Hematopoietic multipotent progenitor cell (in vitro differentiated cells): ENCODE measurements around the gene YES1. TPM values are rescaled to one million over a fixed set of nuclear protein-coding genes. Genes with fewer than 3 reads are reported as not detected.
"Not testable (repeated sequence)": the region's sequence is repeated elsewhere in the genome, so short reads cannot be mapped to it uniquely, and the experiment has no call there.

Source experiments
- DNase-seq, 3 donors: peaks; one replicate each; pipeline ENCODE4 v3.0.0-alpha.2; 2011 to 2015; ENCODE audit warnings: low read depth in 2 of 3, low spot score in 2 of 3
- total RNA-seq: library from RNA; depleted of rRNA; stranded (reverse); fragments of >200 nt; gene quantifications from one replicate; pipeline ENCODE4 v1.2.3, GENCODE V29; 2012

Gene YES1
- total RNA-seq, 1 donor: 23.2 TPM

GRCh38 chr18:825891-826585 lies 14.0 kb upstream of the YES1 start:
- no peak for DNase-seq

- no peak for DNase-seq
Measured at GRCh38 chr18:824179-824578, 12.1 kb upstream of the YES1 start.

DNA sequence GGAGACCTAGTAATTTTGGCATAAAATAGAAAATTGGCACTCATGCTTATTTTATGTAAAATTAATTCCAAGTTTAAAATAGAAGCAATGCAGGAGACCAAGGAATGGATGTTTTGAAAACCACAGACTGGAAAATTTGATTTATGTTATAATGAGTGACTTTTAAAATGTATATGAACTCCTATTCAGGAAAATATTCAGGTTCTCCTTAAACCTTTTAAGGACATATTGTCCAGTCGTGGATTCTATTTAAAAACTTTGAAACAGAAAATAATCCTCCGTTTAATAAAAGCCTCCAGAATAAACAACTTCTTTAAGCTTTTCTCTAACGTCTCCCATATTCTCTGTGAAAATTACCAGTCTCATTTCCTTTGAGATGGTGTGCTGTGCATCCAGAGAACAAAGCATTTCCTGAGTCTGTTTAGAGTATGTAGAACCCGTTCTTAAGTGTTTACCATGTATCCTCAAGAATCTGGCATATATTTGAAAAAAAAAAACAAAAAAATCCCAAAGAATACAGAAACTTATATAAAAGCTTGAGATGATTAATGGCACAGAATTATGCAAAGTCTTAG lies 8.6 kb upstream of the YES1 start:
- no peak for DNase-seq

DNA sequence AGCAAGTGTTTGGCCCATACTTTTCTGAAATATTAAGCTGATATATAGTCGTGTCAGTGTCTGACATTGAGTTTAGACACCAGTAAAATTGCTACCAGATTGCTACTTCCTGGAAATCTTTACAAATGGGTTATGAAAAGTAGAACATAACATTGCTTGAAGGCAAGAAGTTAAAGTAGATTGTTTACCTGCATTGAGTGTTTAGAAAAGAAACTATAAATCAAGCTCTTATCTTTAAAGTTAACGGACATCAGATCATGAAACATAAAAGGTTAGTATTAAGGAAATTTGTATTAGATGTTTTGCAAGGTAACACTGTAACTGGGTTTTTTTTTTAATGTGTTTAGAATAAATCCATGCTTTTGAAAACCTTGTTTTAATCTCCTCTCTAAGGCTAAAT lies 4.8 kb upstream of the YES1 start:
- DNase-seq: no peak

DNA sequence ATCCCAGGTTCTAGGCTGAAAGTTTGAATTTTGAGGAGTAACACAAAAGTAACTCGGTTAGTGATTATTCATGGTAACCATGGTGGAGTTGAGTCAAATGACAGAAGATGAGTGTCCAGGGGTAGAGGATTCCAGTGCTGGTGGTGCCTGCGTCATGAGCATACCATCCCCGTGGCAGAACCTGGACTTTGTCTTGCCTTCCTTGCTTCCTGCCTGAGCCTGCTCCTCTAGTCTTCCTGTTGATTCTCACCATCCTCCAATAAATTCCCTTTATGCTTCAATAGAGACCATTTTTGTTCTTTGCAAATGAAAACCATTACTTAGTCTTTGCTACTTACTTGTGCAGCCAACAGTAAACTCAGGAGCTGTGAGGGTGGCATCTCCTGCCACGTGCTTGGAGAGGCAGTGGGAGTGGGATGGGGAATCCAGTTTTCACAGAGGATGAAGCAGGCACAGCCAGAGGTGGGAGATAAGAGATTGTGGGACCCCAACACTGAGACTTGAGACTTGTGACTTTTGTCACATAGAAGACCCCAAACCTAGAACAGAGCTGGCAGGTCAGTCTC lies 4.1 kb upstream of the YES1 start:
- DNase-seq: no peak

DNA sequence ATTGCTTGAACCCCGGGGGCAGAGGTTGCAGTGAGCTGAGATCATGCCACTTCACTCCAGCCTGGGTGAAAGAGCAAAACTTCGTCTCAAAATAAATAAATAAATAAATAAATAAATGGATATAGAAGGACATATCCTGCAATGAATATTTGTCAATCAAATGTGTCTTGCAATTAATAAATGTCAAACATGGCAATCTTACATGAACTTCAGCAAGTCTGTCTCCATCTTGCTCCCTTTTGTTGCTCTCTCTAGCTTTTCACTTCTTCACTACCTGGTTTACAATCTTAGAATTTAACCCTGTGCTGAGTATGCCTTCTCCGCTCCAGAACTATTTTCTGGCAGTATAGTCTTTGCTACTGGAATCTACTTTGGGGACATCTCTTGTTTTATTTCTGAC lies 3.3 kb upstream of the YES1 start:
- DNase-seq: no peak

- peak in 1 of 3 donors; percentile 29 for DNase-seq
Measured at GRCh38 chr18:814300-815084, 2.5 kb upstream of the YES1 start.

DNA sequence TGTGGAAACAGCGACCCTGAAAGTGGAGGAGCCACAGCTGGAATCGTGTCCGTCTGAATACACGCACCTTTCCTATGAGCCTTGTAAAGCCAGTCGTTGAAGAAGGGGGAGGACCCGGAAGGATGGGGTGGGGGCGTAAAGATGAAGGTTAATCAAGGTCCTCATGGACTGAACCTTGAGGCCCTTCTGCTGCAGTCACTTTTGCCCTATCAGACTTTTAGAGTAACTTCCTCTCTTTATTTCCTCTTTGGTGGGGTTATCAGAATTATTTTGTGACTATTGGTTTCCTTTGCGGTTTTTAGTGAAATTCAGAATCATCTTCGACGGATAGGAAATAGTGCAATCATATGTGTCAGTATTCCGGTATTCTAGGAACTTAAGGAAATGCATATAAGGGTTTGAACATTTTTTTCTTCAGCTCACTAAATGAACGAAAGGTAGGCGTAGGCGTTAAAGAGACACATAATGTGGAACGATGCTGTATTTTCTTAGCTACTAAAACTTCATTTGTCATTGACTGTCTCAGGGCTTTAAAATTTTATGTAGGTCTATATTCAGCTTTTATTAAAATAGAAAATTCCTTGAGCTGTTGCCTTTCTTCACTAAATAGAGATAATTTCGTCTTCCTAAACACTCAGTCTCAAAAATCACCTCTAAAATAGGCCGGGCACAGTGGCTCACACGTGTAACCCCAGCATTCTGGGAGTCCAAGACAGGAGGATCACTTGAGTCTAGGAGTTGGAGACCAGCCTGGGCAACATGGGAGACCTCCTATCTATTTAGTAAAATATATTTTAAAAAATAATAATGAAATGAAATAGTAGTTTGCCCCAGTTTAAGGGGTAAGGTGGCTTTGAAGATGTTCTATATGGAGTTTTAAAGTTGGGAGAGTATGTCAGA lies 1.4 kb upstream of the YES1 start:
- DNase-seq: peak in 1 of 3 donors; percentile 86

GRCh38 chr18:812376-813171 lies 532 bp upstream of the YES1 start:
- DNase-seq: peak; percentile 65 to 93 (median 91)

DNA sequence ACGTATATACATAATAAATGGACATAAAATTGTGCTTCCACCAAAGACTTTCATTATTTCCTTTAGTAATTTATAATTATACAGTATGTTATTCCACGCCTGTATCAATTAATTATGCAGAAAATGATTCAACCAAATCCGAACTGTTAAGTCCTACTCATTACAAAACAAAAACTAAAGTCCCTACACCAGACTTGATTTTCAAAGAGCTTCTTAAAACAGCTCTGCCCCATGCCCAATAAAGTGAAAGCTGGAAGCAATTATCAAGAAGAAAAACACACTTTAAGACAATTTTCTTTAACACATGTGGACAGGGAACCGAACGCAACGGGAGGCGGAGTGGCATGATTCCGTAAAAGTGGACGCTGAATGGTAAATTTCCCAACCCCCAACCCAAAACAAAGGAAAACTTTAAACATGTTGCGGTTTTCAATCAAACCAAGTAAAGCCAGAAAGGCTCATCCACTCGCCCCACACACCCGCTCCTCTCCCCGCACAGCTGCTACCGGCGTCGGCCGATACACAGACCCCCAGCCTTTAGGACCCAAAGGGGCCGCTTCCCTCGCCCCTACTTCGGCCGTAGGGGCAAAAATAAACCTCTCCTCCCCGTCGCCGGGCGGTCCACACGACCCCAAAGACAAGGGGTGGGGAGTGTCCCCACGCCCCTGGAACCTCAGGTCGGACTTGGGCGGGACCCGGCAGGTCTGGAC lies 705 bp downstream of the YES1 start:
- DNase-seq: peak in 1 of 3 donors; percentile 23

GRCh38 chr18:809985-810642 lies 1.9 kb downstream of the YES1 start:
- DNase-seq: no peak

- not testable (repeated sequence) for DNase-seq
Measured at GRCh38 chr18:809228-809627, 2.8 kb downstream of the YES1 start.

GRCh38 chr18:808502-808901 lies 3.5 kb downstream of the YES1 start:
- no peak for DNase-seq

DNA sequence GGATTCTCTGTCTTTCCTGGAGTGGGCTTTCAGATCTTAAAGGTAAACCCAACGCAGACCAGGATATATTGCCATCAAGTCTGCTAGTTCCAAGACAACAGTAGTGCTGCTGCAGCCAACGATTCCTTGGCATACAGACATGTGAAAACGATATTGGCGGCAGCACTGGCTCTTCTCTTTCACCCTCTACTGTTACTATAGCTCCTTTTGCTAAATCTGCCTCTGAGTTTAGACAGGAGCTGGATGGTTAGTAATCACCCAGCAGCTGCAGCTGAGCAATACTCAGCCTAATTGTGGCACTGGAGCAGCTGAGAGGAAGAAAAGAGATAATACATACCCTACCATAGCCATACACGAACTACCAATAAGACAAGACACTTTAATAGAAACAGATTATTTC lies 4.0 kb downstream of the YES1 start:
- no peak for DNase-seq

DNA sequence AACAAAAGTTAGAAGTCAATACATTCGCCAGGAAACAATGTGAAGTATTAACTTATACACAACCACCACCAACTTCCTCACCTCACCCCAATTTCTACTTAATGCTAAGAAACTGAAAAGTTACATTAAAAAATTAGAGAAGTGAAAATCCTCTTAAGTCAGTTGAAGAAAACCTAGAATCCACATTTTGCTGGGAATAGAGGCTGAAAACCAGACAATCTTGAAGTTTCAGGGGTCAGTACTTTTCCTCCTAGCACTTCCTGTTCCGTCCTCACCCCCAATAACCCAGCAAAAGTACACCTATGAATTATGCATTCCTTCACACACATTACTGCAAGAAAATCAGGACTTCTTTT lies 6.3 kb downstream of the YES1 start:
- no peak for DNase-seq

DNA sequence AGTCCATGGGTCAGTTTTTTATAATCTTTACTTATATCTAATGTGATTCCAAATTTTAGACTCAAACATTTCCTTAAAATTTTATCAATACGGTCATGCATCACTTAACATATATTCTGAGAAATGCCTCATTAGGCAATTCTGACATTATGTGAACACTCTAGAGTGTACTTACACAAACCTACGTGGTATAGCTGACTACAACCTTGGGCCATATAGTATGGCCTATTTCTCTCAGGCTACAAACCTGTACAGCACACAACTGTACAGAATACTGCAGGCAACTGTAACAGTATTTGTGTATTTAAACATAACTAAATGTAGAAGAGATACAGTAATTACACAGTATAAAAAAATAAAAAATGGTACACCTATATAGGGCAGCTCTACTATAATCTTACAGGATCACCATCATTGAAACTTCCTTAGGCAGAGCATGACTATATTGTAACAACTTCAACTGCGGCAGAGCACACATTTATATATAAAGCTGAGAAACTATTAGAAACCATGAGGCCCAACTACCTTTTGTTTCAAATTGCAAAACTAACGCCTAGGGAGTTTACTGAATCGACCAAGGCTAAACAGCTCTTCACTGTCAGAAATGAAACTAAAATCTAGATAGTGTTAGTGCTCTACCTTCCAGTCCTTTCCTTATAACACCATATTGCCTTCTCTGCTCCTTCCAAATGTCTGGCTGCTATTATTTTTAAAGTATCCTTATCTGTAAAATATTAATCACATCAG lies 6.9 kb downstream of the YES1 start:
- DNase-seq: no peak

GRCh38 chr18:801137-801536 lies 10.9 kb downstream of the YES1 start:
- DNase-seq: peak in 1 of 3 donors; percentile 34

- no peak for DNase-seq
Measured at GRCh38 chr18:799943-800342, 12.1 kb downstream of the YES1 start.
